HG02885 (cell line): Measurements from ENCODE around the gene PPP6R2.
A peak's percentile ranks its signal among the peaks of the same experiment; 100 is the strongest.

Source experiments
- ATAC-seq: cut with Tn5 transposase; IDR thresholded peaks from one replicate; pipeline ENCODE4 v1.9.1; 2021; ENCODE audit warnings: mild to moderate bottlenecking; ENCODE audit not compliant: unreplicated experiment, poor library complexity

PPP6R2 gene, protein sequence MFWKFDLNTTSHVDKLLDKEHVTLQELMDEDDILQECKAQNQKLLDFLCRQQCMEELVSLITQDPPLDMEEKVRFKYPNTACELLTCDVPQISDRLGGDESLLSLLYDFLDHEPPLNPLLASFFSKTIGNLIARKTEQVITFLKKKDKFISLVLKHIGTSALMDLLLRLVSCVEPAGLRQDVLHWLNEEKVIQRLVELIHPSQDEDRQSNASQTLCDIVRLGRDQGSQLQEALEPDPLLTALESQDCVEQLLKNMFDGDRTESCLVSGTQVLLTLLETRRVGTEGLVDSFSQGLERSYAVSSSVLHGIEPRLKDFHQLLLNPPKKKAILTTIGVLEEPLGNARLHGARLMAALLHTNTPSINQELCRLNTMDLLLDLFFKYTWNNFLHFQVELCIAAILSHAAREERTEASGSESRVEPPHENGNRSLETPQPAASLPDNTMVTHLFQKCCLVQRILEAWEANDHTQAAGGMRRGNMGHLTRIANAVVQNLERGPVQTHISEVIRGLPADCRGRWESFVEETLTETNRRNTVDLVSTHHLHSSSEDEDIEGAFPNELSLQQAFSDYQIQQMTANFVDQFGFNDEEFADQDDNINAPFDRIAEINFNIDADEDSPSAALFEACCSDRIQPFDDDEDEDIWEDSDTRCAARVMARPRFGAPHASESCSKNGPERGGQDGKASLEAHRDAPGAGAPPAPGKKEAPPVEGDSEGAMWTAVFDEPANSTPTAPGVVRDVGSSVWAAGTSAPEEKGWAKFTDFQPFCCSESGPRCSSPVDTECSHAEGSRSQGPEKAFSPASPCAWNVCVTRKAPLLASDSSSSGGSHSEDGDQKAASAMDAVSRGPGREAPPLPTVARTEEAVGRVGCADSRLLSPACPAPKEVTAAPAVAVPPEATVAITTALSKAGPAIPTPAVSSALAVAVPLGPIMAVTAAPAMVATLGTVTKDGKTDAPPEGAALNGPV

DNA sequence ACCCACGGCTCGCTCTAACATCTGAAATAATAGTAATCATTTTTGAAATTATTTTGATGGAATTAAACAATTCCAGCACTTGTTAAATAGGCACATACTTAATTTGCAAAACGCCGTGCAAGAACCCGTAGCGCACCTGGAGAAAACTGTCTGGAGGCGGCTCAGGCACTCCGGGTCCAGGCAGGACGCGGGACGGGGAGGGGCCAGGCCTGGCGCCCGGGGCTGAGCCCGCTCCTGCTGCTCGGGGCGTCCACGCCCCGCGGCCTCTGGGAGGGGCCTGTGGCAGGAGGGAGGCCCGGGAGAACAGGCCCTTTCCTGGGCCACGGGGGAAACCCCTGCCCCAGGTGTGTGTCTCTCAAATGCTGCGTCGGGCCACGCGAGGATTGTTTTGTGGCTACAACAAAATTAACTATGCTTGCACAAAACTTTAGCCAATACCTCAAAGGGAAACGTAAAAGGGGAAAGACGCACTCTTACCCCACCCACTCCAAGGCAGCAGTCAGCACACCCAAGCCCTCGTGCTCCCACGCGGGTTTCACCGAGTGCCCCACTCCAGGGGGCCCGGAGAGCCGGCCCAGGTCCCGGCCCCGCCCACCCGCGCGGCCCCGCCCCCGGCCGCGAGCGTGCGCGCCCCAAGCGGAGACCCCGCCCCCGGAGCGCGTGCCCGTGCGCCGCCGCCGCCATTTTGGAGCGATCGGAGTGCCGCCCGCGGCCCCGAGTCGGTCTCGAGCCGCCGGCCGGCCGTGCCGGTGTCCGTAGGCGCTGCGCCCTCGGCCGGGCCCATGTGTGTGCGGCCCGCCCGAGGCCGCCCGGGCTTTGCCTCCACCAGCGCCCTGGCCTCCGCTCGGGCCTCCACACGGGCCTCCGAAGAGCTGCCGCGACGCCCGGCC, at the start of gene PPP6R2:
TSS of gene PPP6R2 (plus strand) at position 677 of the 890 bp plus-strand sequence. CDS start 50,582 bp downstream, outside the sequence.
- ATAC-seq = peak; percentile 74

DNA sequence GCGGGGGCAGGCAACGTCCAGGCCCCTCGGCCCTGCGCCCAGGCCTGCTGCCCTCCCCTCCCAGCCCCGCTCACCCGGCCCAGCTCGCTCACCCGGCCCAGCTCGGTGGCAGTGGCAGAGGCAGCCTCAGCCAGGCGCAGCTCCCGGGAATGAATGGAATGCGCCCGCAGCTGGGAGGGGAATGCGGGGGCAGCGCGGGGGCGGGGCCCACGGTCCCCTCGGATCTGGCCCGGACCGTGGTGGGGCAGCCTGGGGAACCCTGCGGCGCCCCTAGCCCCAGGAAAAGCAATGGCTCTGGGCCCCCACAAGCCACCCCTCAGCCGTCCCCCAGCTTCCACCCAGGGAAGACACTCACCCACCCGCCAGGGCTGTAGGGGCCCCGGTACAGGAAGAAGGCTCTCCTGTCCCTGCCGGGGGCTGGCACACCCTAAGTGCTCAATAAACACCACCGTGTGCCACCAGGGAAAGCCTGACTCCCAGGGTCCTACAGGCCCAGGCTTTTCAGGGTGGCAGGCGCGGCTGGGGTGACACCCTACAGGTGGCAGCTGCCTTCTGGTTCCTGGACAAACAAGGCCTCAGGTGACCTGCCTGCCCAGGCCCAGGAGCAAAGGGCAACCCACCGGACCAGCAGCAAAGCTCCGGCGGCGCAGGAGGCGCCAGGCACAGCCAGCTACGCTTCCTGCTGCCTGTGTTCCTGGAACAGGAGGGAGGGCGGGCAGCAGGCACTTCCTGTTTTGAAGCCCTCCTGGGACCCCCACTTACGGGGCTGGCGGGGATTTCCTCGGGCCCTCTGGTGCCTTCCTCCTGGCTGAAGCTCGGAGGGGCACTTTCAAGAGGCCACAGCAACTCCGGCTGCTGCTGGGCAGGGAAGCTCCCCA, 49.4 kb upstream of the PPP6R2 start:
- no peak for ATAC-seq

DNA sequence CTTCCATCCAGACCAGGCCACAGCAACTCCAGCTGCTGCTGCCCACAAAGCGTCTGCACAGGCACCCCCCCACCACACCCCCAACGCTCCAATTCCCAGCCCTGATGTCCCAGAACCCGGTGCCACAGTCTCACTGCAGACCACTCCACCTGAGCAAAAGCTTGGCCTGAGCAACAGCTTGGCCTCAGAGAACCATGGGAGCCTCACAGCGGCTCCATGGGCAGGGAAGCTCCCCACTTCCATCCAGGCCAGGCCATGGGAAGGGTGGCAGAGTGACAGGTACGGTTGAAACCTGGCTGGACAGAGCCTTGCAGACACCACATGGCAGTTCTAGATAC, 48.8 kb upstream of the PPP6R2 start:
- ATAC-seq = no peak

DNA sequence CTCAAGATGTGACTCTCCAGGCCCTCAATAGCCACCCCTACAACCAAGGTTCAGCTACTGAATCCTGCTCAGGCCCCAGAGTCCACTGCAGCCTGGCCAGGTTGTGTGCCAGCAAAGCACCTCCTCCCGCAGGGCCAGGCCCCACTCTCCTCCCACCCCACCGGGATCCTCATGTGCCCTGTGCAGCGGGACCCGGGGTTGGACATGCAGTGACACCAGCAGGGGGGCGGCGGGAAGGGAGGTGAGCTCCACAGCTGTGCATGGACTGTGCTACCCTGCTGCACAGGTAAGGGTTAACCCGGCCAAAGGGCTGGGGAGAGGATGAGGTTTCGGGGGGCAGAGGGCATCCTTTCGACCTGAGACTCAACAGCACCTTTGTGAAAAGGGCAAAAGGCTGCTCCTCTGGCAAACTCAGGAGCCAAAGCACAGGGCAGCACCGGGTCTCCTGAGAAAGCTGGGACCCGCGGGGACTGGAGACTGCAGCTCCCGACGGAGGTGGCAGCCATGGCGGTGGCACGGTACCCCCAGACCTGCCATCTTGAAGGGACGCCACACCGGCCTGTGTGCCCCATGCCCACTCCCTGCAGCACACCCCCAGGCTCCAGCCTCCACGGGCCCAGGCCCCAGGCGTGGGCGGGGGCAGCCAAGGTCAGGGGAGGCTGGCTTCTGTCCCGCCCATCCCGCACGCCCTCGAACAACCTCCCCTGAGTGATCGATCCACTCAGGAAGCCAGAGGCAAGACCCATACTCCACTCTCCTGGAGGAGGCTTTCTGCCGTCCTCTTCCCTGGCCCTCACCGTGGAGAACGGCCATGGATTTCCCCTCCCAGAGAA, 46.3 kb upstream of the PPP6R2 start:
- no peak for ATAC-seq

DNA sequence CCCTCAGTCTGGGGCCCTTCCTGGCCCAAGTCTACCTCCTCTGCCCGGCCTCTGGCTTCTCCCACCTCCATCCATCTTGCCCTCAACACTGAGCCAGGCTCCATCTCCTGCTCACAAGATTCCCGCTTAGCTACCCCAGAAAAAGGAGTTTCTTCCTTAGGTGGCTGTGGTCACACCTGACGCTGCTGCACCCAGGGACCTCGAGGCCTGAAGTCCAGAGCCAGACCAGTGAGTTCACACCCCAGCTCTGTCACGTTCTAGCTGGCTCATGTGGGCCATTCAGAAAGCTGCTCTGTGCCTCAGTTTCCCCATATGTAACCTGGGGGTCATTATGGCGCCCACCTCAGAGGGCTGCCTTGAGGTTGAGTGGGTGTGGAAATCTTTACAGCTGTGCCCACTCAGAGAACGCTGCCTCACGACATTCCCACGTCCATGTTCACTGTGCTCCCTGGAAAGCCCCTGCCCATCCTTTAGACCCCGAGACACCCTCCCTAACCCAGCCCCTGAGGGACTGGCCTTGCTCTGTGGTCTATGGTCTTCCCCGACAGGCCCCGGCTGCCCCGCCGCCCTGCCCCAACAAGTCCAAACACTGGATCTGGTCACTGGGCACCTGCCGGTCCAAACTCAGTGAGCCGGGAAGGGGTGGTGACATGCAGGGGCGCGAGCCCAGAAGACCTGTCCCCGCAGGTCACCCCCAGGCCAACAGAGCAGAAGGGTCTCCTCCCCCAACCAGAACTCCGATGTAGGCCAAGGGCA, 45.4 kb upstream of the PPP6R2 start:
- ATAC-seq = no peak

DNA sequence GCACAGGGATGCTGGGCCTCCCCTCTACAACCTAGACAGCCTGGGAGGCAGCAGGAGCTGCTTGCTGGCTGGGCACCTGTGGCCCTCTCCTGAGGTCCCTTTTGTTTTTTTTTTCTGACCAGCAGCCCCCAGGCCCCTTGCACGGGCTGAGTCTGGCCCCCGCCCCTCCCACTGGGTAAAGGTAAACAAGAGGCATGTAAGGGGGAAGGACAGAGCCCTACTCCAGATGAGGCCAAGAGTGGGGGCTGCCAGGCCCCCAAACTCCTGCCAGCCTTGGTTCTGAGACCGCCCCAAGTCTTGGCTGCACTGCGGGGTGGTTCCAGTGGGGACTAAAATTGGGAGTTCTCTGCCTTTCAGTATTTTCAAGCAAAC, 44.9 kb upstream of the PPP6R2 start:
- ATAC-seq = no peak

DNA sequence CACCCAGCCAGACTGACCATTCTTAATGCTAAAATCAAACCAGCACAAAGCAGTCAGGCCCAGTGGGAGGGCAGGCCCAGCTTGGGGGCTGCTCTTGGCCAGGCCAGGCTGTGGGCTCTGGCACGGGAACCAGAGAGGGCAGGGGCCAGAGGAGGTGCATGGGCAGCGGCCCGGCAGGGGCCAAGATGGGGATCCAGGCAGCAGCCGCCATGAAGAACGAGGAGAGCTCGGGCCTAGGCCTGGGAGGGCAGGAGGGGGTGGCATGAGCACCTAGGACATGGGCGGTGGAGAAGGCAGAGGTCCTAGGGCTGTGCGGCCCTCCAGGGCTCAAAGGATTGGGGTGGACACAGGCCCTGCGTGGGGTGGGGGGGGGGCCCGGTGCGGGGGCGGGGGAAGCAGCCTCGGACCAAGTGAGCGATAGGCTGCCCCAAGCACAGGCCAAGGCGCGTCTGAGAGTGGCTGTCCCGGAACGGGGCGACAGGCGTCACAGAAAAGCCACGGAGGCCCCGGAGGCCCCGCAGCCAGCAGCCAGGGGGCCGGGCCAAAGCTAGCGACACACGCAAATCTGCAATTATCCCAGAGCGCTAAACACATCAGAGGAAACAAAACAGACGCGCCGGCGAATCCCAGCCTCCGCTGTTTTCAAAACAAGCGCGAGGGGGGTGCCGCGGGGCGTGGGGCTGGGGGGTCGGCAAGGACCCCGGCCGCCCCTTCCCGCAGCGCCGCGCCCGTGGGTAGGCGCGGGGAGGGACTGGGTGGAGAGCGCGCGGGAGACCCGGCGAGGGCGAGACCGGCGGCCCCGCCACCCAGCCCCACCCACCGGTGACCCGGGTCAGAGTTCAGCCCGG, 44.0 kb upstream of the PPP6R2 start:
- no peak for ATAC-seq

DNA sequence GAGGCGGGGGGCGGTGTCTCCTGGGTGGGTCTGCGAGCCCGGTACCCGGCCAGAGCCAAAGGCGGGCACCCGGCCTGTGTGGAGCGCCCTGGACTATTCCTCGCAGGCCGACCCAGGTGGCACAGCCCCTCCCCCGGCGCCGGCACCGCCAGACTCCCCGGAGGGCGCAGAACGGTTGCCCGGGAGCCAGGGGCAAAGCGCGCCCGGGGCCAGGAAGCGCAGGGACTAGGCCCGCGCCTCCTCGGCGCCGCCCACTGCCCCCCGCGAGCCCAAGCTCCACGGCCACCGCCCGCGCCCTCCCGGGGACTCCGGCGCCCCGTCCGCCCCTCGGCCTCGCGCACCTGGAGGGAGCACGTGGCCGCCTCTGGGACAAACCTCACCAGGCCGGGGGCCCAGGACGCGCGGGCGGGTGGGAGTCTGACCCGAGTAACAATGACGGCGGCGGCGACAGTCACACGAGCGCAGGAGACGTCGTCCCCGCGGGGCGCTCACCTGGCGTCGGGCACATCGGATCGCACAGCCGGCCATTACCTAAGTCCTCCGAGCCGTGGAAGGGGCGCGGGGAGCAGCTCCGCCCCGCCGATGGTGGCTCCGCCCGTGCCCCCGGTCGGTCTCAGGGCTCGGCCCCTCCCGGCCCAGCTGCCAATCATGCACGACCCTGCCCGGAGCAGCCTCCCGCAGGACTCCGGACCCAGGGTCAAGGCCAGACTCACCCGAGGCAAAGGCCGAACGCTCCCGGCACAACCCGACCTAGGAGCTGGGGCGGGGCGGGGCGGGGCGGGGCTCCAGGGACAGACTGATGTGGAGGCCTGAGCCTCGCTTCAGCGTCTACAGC, 43.1 kb upstream of the PPP6R2 start:
- no peak for ATAC-seq

DNA sequence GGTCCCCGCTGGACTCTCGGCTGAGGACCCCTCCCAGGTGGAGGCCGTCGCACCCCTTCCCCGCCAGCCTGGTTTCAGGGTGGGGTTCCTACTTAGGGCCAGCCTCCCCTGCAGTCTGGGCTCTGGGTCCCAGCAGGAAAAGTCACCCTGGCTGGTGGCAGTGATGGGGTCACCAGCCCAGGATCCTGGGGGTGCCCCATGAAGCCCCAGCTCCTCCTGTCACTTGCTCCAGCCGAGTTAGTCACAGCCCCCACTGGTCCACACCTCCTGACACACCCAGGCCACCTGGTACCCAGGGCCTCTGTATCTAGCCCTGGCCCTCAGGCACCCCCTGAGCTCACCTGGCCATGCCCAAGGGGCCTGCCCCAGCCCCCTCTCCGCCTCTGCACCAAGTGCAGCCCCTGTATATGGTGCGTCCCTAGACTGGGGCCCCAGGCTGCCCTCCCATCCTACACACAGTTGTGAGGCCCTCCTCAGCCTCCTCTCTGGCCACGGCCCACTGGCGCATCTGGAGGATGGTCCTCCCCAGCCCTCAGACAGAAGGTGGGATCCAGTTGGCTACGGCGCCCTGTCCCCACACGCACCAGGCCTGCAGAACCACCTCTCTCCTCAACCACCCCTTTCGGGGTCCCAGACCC, 42.4 kb upstream of the PPP6R2 start:
- no peak for ATAC-seq

DNA sequence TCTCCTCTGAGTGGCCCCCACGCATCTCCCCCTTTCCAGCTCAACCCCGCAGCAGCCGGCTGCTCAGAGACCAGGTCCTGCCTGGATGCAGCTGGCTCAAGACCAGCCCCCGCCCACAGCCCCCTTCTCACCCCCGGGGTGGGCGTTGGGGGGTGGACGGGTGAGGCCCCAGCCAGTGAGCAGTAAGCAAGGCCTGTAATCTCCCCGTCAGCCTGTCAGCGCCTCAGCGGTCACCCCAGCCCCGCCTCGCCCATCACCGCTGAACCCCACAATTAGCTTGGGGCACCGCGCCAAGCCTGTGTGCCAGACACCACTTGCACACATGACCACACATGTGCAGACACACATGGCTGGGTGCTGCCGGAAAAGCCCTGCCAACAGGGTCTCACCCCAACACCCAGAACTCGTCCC, 41.5 kb upstream of the PPP6R2 start:
- ATAC-seq = no peak

DNA sequence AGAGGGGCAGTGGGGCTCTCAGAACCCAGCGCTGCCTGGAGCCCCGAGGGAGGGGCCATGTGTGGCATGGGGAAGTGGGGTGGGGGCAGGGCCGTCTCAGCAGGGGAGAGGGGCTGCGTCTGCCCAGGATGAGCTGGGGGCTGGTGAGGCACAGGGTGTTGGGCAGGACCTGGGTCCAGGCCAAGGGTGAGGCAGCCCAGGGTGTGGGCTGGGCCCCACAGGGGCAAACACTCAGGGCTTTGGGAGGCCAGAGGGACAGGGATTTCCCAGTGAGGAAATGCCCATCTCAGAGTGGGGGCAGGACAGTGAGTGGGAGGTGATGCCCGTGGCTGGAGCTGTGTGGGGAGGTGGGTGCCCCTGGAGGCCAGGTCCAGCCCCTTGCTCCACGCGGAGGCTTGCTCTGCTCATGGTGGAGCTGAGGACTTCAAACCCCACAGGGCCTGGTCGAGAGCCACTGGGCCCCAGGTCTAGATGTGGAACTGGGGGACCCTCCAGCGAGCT, 41.0 kb upstream of the PPP6R2 start:
- no peak for ATAC-seq

DNA sequence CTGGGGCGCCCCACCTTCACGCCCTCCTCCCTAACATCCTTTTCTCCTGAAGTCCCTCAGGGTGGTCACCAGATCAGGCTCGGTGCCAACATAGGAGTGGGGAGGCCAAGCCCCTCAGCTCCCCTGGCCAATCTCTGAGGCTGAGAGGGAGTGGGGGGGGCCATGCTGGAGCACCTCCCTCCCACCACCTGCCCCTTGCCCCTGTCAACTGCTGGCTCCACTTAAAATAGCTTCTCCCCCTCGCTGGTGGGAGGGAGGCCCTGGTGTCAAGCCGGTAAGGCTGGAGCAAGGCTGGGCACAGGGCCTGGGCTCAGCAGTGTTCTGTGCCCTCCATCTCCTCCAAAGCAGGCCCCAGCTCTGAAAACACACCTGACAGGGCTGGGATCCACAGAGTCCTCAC, 40.6 kb upstream of the PPP6R2 start:
- no peak for ATAC-seq

DNA sequence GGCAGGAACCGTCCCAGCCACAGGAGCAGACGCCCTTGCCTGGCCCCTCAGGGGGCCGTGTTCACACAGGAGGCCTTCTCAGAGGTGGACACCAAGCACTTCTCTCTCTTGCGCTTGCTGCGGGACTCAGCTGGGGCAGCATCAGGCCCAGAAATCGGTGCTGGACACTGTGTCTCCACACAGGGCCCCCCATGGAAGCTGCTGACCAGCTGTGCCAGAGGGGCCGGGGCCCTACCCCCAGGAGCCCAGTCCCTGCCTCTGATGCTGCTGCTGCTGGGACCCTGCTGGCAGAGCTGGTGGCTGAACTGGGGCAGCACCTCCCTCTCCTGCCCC, 39.6 kb upstream of the PPP6R2 start:
- ATAC-seq = no peak

DNA sequence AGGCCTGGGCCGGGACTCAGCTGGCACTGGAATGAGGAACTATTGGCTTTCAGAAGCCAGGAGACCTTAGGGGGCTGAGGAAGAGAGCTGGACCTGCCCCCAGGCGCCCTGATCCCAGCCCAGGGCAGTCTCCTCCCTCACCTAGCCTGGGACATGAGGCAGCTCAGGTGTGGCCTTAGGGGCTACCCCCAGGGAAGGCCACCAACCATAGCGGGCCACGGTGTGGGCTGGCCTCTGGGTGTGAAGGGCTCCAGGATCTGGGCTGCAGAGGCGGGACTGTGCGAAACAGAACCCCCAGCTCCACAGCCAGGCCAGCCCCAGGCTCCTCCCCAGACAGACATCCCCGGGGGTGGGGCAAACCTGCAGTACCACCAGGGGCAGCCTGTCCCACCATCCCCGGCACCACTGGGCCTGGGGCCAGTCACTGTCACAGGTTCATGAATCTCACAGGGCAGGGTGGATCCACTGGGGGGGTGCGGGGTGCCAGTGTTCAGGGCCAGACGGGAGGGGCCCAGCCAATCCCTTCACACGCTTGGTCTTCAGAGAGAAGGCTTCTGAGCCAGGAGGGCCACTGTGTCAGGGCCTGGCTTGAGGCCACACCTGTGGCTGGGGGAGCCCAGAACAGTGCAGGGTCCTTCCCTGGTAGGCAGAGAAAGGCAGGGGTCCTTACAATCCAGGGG, 39.1 kb upstream of the PPP6R2 start:
- no peak for ATAC-seq
